HFFc6 (cell line): Measurements from ENCODE around the gene LEMD2. TPM values are rescaled to one million over a fixed set of nuclear protein-coding genes. Genes with fewer than 3 reads are reported as not detected.
"Not testable (repeated sequence)": the region's sequence is repeated elsewhere in the genome, so short reads cannot be mapped to it uniquely, and the experiment has no call there.

Experiments
- DNase-seq: peaks from one replicate; pipeline ENCODE4 v3.0.0-alpha.2; 2018
- H3K27ac Mint-ChIP-seq: 2 replicates; pipeline ENCODE4 v1.8.0; 2020; ENCODE audit warnings: mild to moderate bottlenecking, mixed read lengths
- H3K27me3 Mint-ChIP-seq: 2 replicates; pipeline ENCODE4 v1.8.0; 2021; ENCODE audit warnings: mild to moderate bottlenecking, moderate library complexity, mixed read lengths; ENCODE audit not compliant: insufficient read depth
- H3K36me3 Mint-ChIP-seq: 2 replicates; pipeline ENCODE4 v1.8.0; 2021; ENCODE audit warnings: low read depth, mixed read lengths
- H3K4me1 Mint-ChIP-seq: 2 replicates; pipeline ENCODE4 v1.8.0; 2020; ENCODE audit warnings: low read depth, mixed read lengths
- H3K4me3 Mint-ChIP-seq: 2 replicates; pipeline ENCODE4 v1.8.0; 2020; ENCODE audit warnings: mild to moderate bottlenecking, moderate library complexity, mixed read lengths
- H3K9me3 Mint-ChIP-seq: 2 replicates; pipeline ENCODE4 v1.8.0; 2020; ENCODE audit warnings: mild to moderate bottlenecking, mixed read lengths
- CTCF ChIP-seq: fragments of 200-600 bp; sonication (generic); IDR thresholded peaks from 2 replicates; pipeline ENCODE4 v1.5.0; 2021; ENCODE audit warnings: antibody characterized with exemption, mild to moderate bottlenecking
- total RNA-seq, 6 experiments: library from RNA; stranded (reverse); fragmentation: NEBNext Ultra II Directional; extraction: Animal tissue kit (Norgen Biotek cat#: 25700); gene quantifications; 2 replicates in 1 of 6; 3 replicates in 5 of 6; pipeline ENCODE4 v1.2.3, GENCODE V29; 2021

LEMD2 gene
- total RNA-seq, 6 experiments from 2014 or later = 42.4 to 46.7 (median 44.9) TPM

- Mint-ChIP-seq H3K27me3 (peaks cover 16% of the 10 kb centered on the region), H3K4me3 (no peak overlapping the region), H3K27ac (no peak overlapping the region), H3K36me3 (peaks cover 8% of the 10 kb centered on the region; the same call in 1 of the 2 replicates), H3K9me3 (peaks cover 5% of the 10 kb centered on the region; the same call in 1 of the 2 replicates), H3K4me1 (peaks cover 20% of the 10 kb centered on the region)
- TF ChIP-seq CTCF = no peak
- no peak for DNase-seq
Observed at GRCh38 chr6:33833599-33833998, 44.7 kb upstream of the LEMD2 start.

- H3K4me1 Mint-ChIP-seq = peaks cover 12% of the 10 kb centered on the region
- H3K27ac Mint-ChIP-seq, H3K9me3 Mint-ChIP-seq, H3K36me3 Mint-ChIP-seq, H3K4me3 Mint-ChIP-seq, DNase-seq: not testable (repeated sequence)
- H3K27me3 Mint-ChIP-seq = peaks cover 23% of the 10 kb centered on the region
Observed at GRCh38 chr6:33832831-33833230, 43.9 kb upstream of the LEMD2 start.

- DNase-seq, H3K4me1 Mint-ChIP-seq, H3K9me3 Mint-ChIP-seq, H3K4me3 Mint-ChIP-seq, H3K27ac Mint-ChIP-seq, H3K36me3 Mint-ChIP-seq: not testable (repeated sequence)
- peaks cover 29% of the 10 kb centered on the region for H3K27me3 Mint-ChIP-seq
Observed at GRCh38 chr6:33831725-33832124, 42.8 kb upstream of the LEMD2 start.

GRCh38 chr6:33830635-33831240, 41.8 kb upstream of the LEMD2 start:
- DNase-seq = no peak
- Mint-ChIP-seq H3K9me3 (no peaks in the 10 kb centered on the region), H3K36me3 (no peaks in the 10 kb centered on the region), H3K4me1 (no peaks in the 10 kb centered on the region; the same call in 1 of the 2 replicates), H3K27ac (no peak overlapping the region), H3K27me3 (peaks cover 29% of the 10 kb centered on the region), H3K4me3 (no peak overlapping the region)
- TF ChIP-seq CTCF = no peak

- Mint-ChIP-seq H3K9me3 (no peaks in the 10 kb centered on the region), H3K27ac (no peak overlapping the region), H3K4me1 (no peaks in the 10 kb centered on the region; the same call in 1 of the 2 replicates), H3K36me3 (no peaks in the 10 kb centered on the region), H3K27me3 (peaks cover 35% of the 10 kb centered on the region), H3K4me3 (no peak overlapping the region)
- DNase-seq = no peak
- TF ChIP-seq CTCF = no peak
Observed at GRCh38 chr6:33828764-33829731, 40.1 kb upstream of the LEMD2 start.

- no peaks in the 10 kb centered on the region; the same call in 1 of the 2 replicates for H3K4me1 Mint-ChIP-seq
- no peak overlapping the region for H3K27ac Mint-ChIP-seq
- DNase-seq = no peak
- H3K4me3 Mint-ChIP-seq = no peak overlapping the region
- peaks cover 35% of the 10 kb centered on the region for H3K27me3 Mint-ChIP-seq
- H3K36me3 Mint-ChIP-seq = no peaks in the 10 kb centered on the region
- H3K9me3 Mint-ChIP-seq = no peaks in the 10 kb centered on the region
- TF ChIP-seq CTCF = no peak
Observed at GRCh38 chr6:33828452-33828763, 39.5 kb upstream of the LEMD2 start.
